PC-3 (cell line): Measurements from ENCODE around the gene LMOD1. TPM values are rescaled to one million over a fixed set of nuclear protein-coding genes. Genes with fewer than 3 reads are reported as not detected.

Experiments used
- ATAC-seq: fragments of 200-7000 bp; cut with Tn5 transposase; 2 replicates; pipeline ENCODE4 v1.9.1; 2020; ENCODE audit warnings: mild to moderate bottlenecking, moderate library complexity
- BruUV-seq: library from RNA; stranded (reverse); fragments of 400-500 nt; replicated peaks from 2 replicates; lab custom pipeline; 2021; lab: Mats Ljungman, UMichigan
- CTCF ChIA-PET: fragments of 300-600 bp; sonication (Branson Sonifier 250); formaldehyde crosslinking; loops from one replicate; lab custom pipeline; 2022; ENCODE audit warnings: antibody characterized with exemption; lab: Charles Lee
- POLR2A ChIA-PET: fragments of 300-600 bp; sonication (Branson Sonifier 250); formaldehyde crosslinking; loops from one replicate; lab custom pipeline; 2022; ENCODE audit warnings: antibody characterized with exemption; ENCODE audit not compliant: unreplicated experiment; lab: Charles Lee
- DNase-seq: peaks from one replicate; pipeline ENCODE4 v3.0.0-alpha.2; 2015
- H2AFZ ChIP-seq: fragments of 300-600 bp; sonication (generic); 2 replicates; pipeline ENCODE4 v1.6.0; 2016; ENCODE audit warnings: antibody characterized with exemption, low read length
- H3F3A ChIP-seq: fragments of 300-600 bp; sonication (generic); one replicate; pipeline ENCODE4 v1.6.0; 2017; ENCODE audit warnings: antibody characterized with exemption, low read length, control low read depth, mild to moderate bottlenecking; ENCODE audit not compliant: unreplicated experiment
- H3K27ac ChIP-seq: fragments of 300-600 bp; sonication (generic); 2 replicates; pipeline ENCODE4 v1.5.1; 2016; ENCODE audit warnings: mild to moderate bottlenecking, low read length
- H3K27me3 ChIP-seq: fragments of 300-600 bp; sonication (generic); 2 replicates; pipeline ENCODE4 v1.6.1; 2016; ENCODE audit warnings: low read length, mixed read lengths
- H3K36me3 ChIP-seq: fragments of 300-600 bp; sonication (generic); 2 replicates; pipeline ENCODE4 v1.6.1; 2016; ENCODE audit warnings: low read depth, mixed run types, low read length, mixed read lengths
- H3K4me1 ChIP-seq: fragments of 300-600 bp; sonication (generic); 2 replicates; pipeline ENCODE4 v1.5.1; 2016; ENCODE audit warnings: low read length; ENCODE audit not compliant: insufficient read depth
- H3K4me2 ChIP-seq: fragments of 300-600 bp; sonication (generic); 2 replicates; pipeline ENCODE4 v1.6.0; 2016; ENCODE audit warnings: low read length
- H3K4me3 ChIP-seq: fragments of 300-600 bp; sonication (generic); 2 replicates; pipeline ENCODE4 v1.5.1; 2016; ENCODE audit warnings: mild to moderate bottlenecking, low read length, mixed read lengths
- H3K79me2 ChIP-seq: fragments of 300-600 bp; sonication (generic); 2 replicates; pipeline ENCODE4 v1.6.1; 2017; ENCODE audit warnings: low read length, mixed read lengths
- H3K9ac ChIP-seq: fragments of 300-600 bp; sonication (generic); 2 replicates; pipeline ENCODE4 v1.6.0; 2016; ENCODE audit warnings: mild to moderate bottlenecking, low read length
- H3K9me2 ChIP-seq: fragments of 300-600 bp; sonication (generic); replicated peaks from 2 replicates; pipeline ENCODE4 v1.6.1; 2016; ENCODE audit warnings: mixed run types, low read length, mixed read lengths
- H3K9me3 ChIP-seq: fragments of 300-600 bp; sonication (generic); 2 replicates; pipeline ENCODE4 v1.6.1; 2016; ENCODE audit warnings: low read length, mixed read lengths
- H4K20me1 ChIP-seq: fragments of 300-600 bp; sonication (generic); 2 replicates; pipeline ENCODE4 v1.6.1; 2016; ENCODE audit warnings: low read length, mixed read lengths
- EZH2 ChIP-seq: fragments of 300-600 bp; sonication (generic); IDR thresholded peaks from one replicate; pipeline ENCODE4 v1.6.1; 2017; ENCODE audit warnings: antibody characterized with exemption, mild to moderate bottlenecking, low read length; ENCODE audit not compliant: unreplicated experiment
- EZH2phosphoT487 ChIP-seq: fragments of 300-600 bp; sonication (generic); IDR thresholded peaks from 2 replicates; pipeline ENCODE4 v1.6.1; 2018; ENCODE audit warnings: mild to moderate bottlenecking, antibody characterized with exemption, low read length, borderline replicate concordance
- intact Hi-C: fragments of 100-400 bp; cut with micrococcal nuclease; formaldehyde crosslinking; loops from 2 replicates; pipeline ENCODE4 v1.9.0; 2023
- total RNA-seq: library from RNA; depleted of rRNA; stranded (reverse); fragments of >200 nt; gene quantifications from 2 replicates; pipeline ENCODE4 v1.2.3, GENCODE V29; 2014
- TF ChIP-seq, protein P1 (sequence below): fragments of 300-600 bp; sonication (generic); conservative IDR thresholded peaks from 2 replicates; pipeline ENCODE4 v1.5.1; 2017; ENCODE audit warnings: antibody characterized with exemption, low read depth, mild to moderate bottlenecking, low read length

LMOD1 gene
- total RNA-seq, 1 experiment from 2014 or later, result 0.07 TPM

DNA sequence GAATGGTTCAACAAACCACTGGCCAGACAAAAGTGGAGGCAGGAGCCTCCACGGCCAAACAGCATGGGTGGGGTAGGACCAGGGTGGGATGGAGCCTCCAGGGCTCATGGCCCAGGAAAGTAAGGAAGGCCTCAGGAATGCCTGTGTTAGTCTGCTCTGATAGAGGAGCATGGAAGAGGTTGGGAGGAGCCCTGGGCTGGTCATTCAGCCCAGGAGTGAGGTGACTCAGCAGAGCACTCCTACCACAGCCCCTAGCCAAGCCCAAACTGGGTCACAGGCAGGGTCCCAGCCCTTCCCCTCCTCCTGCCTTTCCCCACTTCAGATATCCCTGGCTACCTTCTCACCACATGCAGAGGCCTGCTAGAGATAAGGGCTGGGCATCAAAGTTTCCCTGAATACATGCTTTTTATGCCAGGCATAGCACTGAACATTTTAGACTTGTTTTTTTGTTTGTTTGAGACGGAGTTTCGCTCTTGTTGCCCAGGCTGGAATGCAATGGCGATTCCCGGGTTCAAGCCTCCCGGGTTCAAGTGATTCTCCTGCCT lies 60.7 kb downstream of the LMOD1 start:
- TF ChIP-seq, protein P1, sequence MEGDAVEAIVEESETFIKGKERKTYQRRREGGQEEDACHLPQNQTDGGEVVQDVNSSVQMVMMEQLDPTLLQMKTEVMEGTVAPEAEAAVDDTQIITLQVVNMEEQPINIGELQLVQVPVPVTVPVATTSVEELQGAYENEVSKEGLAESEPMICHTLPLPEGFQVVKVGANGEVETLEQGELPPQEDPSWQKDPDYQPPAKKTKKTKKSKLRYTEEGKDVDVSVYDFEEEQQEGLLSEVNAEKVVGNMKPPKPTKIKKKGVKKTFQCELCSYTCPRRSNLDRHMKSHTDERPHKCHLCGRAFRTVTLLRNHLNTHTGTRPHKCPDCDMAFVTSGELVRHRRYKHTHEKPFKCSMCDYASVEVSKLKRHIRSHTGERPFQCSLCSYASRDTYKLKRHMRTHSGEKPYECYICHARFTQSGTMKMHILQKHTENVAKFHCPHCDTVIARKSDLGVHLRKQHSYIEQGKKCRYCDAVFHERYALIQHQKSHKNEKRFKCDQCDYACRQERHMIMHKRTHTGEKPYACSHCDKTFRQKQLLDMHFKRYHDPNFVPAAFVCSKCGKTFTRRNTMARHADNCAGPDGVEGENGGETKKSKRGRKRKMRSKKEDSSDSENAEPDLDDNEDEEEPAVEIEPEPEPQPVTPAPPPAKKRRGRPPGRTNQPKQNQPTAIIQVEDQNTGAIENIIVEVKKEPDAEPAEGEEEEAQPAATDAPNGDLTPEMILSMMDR, result no peak
- no peak for TF ChIP-seq EZH2phosphoT487
- TF ChIP-seq EZH2, result no peak
- H3K4me1 ChIP-seq, result peaks cover 47% of the 10 kb centered on the region
- H3K9me2 ChIP-seq, result no peaks in the 10 kb centered on the region
- BruUV-seq, result no TSS peak
- peak; percentile 46 for DNase-seq
- POLR2A ChIA-PET, result interaction anchor here (0.8 kb wide), 1 partner anchor 181 kb away, joined by 4 read pairs; no protein-coding TSS in a partner anchor
- CTCF ChIA-PET, result no interaction called here
- intact Hi-C loops, result no loop called here
- peak overlapping the region; percentile 16; the same call in 1 of the 2 replicates for H3K27ac ChIP-seq
- no peak overlapping the region for H3K4me3 ChIP-seq
- peak; percentile 27 for ATAC-seq
- H3K79me2 ChIP-seq, result no peaks in the 10 kb centered on the region
- H4K20me1 ChIP-seq, result no peaks in the 10 kb centered on the region
- no peak overlapping the region for H2AFZ ChIP-seq
- no peaks in the 10 kb centered on the region for H3K27me3 ChIP-seq
- no peaks in the 10 kb centered on the region for H3F3A ChIP-seq
- no peak overlapping the region for H3K4me2 ChIP-seq
- H3K36me3 ChIP-seq, result no peaks in the 10 kb centered on the region
- no peaks in the 10 kb centered on the region for H3K9me3 ChIP-seq
- H3K9ac ChIP-seq, result no peak overlapping the region

DNA sequence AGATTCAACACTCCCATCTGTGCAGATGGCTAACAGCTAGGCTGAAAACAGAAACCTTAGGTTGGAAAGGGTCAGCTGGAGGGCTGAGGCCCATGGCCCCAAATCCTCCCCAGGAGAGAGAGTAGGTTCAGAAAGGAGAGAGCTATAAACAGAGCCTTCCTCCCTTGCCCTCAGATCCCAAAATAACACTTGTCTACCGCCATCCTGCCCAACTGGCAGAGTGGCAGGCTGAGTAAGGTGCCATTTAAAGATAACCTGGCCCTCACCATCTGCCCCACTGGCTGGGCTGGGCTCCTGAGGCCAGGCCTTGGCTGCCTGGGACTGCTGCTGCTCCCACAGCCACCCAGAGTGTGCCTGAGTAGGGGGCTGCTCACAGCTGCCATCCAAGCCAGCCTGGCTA lies 61.9 kb downstream of the LMOD1 start:
- H3K27ac ChIP-seq, result peak overlapping the region; percentile 82; the same call in 1 of the 2 replicates
- CTCF ChIA-PET, result interaction anchor here (0.8 kb wide), 1 partner anchor 11 kb away, joined by 3 read pairs; no protein-coding TSS in a partner anchor

DNA sequence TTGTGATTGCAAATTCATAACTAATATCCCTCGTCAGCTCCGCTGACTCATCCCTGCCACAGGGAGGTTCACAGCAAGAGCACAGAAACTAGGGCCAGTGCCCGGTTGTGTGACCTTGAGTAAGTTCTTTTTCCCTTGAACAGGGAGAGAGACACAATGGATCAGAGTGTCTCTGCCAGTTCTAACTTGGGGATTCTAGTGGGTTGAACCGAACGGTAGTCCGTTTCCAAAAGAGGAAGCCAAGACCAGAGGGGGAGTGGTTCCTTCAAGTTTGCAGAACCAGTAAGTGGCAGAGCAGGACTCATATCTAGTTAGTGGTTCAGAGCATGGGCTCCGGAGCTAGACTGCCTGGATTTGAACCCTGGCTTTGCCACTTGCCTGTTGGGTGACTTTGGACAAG lies 62.6 kb downstream of the LMOD1 start:
- H3K4me3 ChIP-seq, result no peak overlapping the region
- H3K4me2 ChIP-seq, result peak overlapping the region; percentile 66
- no peak overlapping the region for H2AFZ ChIP-seq
- H3K36me3 ChIP-seq, result no peaks in the 10 kb centered on the region
- ChIA-PET CTCF (no interaction called here), POLR2A (no interaction called here)
- no peaks in the 10 kb centered on the region for H3F3A ChIP-seq
- H3K9me2 ChIP-seq, result no peaks in the 10 kb centered on the region
- no peaks in the 10 kb centered on the region for H3K79me2 ChIP-seq
- intact Hi-C loops, result no loop called here
- BruUV-seq, result no TSS peak
- peaks cover 47% of the 10 kb centered on the region for H3K4me1 ChIP-seq
- no peak overlapping the region for H3K9ac ChIP-seq
- DNase-seq (peak; percentile 61), ATAC-seq (peak; percentile 29)
- TF ChIP-seq EZH2, result no peak
- TF ChIP-seq, protein P1, result no peak
- no peak for TF ChIP-seq EZH2phosphoT487
- H3K9me3 ChIP-seq, result no peaks in the 10 kb centered on the region
- H3K27ac ChIP-seq, result peak overlapping the region; percentile 82
- H4K20me1 ChIP-seq, result no peaks in the 10 kb centered on the region
- no peaks in the 10 kb centered on the region for H3K27me3 ChIP-seq

More for the DNA sequence above, 61.9 kb downstream of the LMOD1 start:
- TF ChIP-seq EZH2 (no peak), EZH2phosphoT487 (no peak)
- TF ChIP-seq, protein P1, result no peak
- intact Hi-C loops, result no loop called here
- no peak overlapping the region for H3K4me3 ChIP-seq
- no peaks in the 10 kb centered on the region for H3K9me2 ChIP-seq
- no peaks in the 10 kb centered on the region for H3K9me3 ChIP-seq
- peaks cover 47% of the 10 kb centered on the region for H3K4me1 ChIP-seq
- no peaks in the 10 kb centered on the region for H3K36me3 ChIP-seq
- no peak overlapping the region for H2AFZ ChIP-seq
- DNase-seq (no peak), ATAC-seq (no peak)
- POLR2A ChIA-PET, result no interaction called here
- no peaks in the 10 kb centered on the region for H3F3A ChIP-seq
- no peaks in the 10 kb centered on the region for H3K79me2 ChIP-seq
- no TSS peak for BruUV-seq
- peak overlapping the region; percentile 66; the same call in 1 of the 2 replicates for H3K4me2 ChIP-seq
- H3K27me3 ChIP-seq, result no peaks in the 10 kb centered on the region
- H3K9ac ChIP-seq, result no peak overlapping the region
- H4K20me1 ChIP-seq, result no peaks in the 10 kb centered on the region
